CD14-positive monocyte (primary cell): ENCODE measurements around the gene MITF. TPM values are rescaled to one million over a fixed set of nuclear protein-coding genes. Genes with fewer than 3 reads are reported as not detected.
A peak's percentile ranks its signal among the peaks of the same experiment; 100 is the strongest.

Source experiments
- DNase-seq, 3 donors: peaks; one replicate each; pipeline ENCODE4 v3.0.0-alpha.2; 2011 to 2022
- H2AFZ ChIP-seq: 2 replicates; pipeline ENCODE4 v1.6.0; 2012; ENCODE audit warnings: mild to moderate bottlenecking, low read depth, low read length, inconsistent platforms; ENCODE audit not compliant: insufficient read depth, poor library complexity, severe bottlenecking
- H3K27ac ChIP-seq, 2 donors: 1 replicate in 1 of 2; 2 replicates in 1 of 2; pipeline ENCODE4 v1.5.1; 2012 to 2013; ENCODE audit warnings: low read length in 2 of 2, control low read depth in 1 of 2, inconsistent platforms in 1 of 2, low read depth in 1 of 2, mild to moderate bottlenecking in 1 of 2
- H3K27me3 ChIP-seq, 2 donors: one replicate each; pipeline versions ENCODE4 v1.6.0 to v1.6.1; 2011 to 2013; ENCODE audit warnings: low read length in 2 of 2; ENCODE audit not compliant: control insufficient read depth in 2 of 2, insufficient read depth in 2 of 2
- H3K36me3 ChIP-seq, 2 donors: replicated peaks in 1 of 2; 1 replicate in 1 of 2; 2 replicates in 1 of 2; pipeline versions ENCODE4 v1.5.1 to v1.6.1; 2012 to 2013; ENCODE audit warnings: low read length in 2 of 2, control low read depth in 1 of 2, inconsistent platforms in 1 of 2, mild to moderate bottlenecking in 1 of 2; ENCODE audit not compliant: insufficient read depth in 2 of 2, control insufficient read depth in 1 of 2
- H3K4me1 ChIP-seq, 2 donors: 1 replicate in 1 of 2; 2 replicates in 1 of 2; pipeline versions ENCODE4 v1.5.1 to v1.6.1; 2012 to 2013; ENCODE audit warnings: low read length in 2 of 2, control low read depth in 1 of 2, inconsistent platforms in 1 of 2, mild to moderate bottlenecking in 1 of 2, moderate library complexity in 1 of 2; ENCODE audit not compliant: insufficient read depth in 2 of 2, control insufficient read depth in 1 of 2
- H3K4me2 ChIP-seq: replicated peaks from 2 replicates; pipeline ENCODE3; 2012; ENCODE audit warnings: low read length, moderate library complexity, mild to moderate bottlenecking; ENCODE audit not compliant: poor library complexity, severe bottlenecking; ENCODE audit errors: extremely low read depth
- H3K4me3 ChIP-seq, 3 experiments: fragments of 200-600 bp in 1 of 3; sonication (generic) in 1 of 3; replicated peaks in 1 of 3; 1 replicate in 2 of 3; 2 replicates in 1 of 3; pipeline ENCODE4 v1.5.1; 2011 to 2013; ENCODE audit warnings: low read length in 3 of 3, mild to moderate bottlenecking in 3 of 3, control low read depth in 2 of 3, low read depth in 2 of 3, inconsistent platforms in 1 of 3, moderate library complexity in 1 of 3
- H3K79me2 ChIP-seq: 2 replicates; pipeline ENCODE4 v1.6.0; 2012; ENCODE audit warnings: mild to moderate bottlenecking, control low read depth, inconsistent platforms, low read length, moderate library complexity; ENCODE audit not compliant: insufficient read depth
- H3K9ac ChIP-seq: 2 replicates; pipeline ENCODE4 v1.6.0; 2017; ENCODE audit warnings: low read length, mild to moderate bottlenecking; ENCODE audit not compliant: insufficient read depth, poor library complexity, severe bottlenecking
- H3K9me3 ChIP-seq, 2 donors: replicated peaks in 1 of 2; 1 replicate in 1 of 2; 2 replicates in 1 of 2; pipeline versions ENCODE4 v1.5.1 to v1.6.1; 2012 to 2013; ENCODE audit warnings: low read length in 2 of 2, control low read depth in 1 of 2; ENCODE audit not compliant: control insufficient read depth in 1 of 2, insufficient read depth in 1 of 2
- H4K20me1 ChIP-seq: 2 replicates; pipeline ENCODE4 v1.6.0; 2012; ENCODE audit warnings: mild to moderate bottlenecking, low read length, control low read depth, moderate library complexity; ENCODE audit not compliant: insufficient read depth
- H3K27ac Mint-ChIP-seq, 7 donors: one replicate each; pipeline ENCODE4 v1.8.0; 2020; ENCODE audit warnings: mild to moderate bottlenecking in 7 of 7, mixed read lengths in 7 of 7, moderate library complexity in 6 of 7, inconsistent platforms in 2 of 7
- H3K27me3 Mint-ChIP-seq, 3 donors: one replicate each; pipeline ENCODE4 v1.8.0; 2021 to 2022; ENCODE audit warnings: low read depth in 3 of 3, mild to moderate bottlenecking in 3 of 3, mixed read lengths in 3 of 3, moderate library complexity in 3 of 3, inconsistent platforms in 1 of 3
- H3K36me3 Mint-ChIP-seq, 2 donors: one replicate each; pipeline ENCODE4 v1.8.0; 2020; ENCODE audit warnings: mixed read lengths in 2 of 2, inconsistent platforms in 1 of 2, mild to moderate bottlenecking in 1 of 2
- H3K4me1 Mint-ChIP-seq: one replicate; pipeline ENCODE4 v1.8.0; 2020; ENCODE audit warnings: mild to moderate bottlenecking, mixed read lengths
- H3K4me3 Mint-ChIP-seq, 2 donors: one replicate each; pipeline ENCODE4 v1.8.0; 2020; ENCODE audit warnings: mild to moderate bottlenecking in 2 of 2, mixed read lengths in 2 of 2, moderate library complexity in 1 of 2
- H3K9me3 Mint-ChIP-seq, 7 donors: one replicate each; pipeline ENCODE4 v1.8.0; 2020 to 2022; ENCODE audit warnings: mixed read lengths in 7 of 7, mild to moderate bottlenecking in 6 of 7, moderate library complexity in 6 of 7, inconsistent platforms in 2 of 7
- WGBS: methylation state at CpG from one replicate; pipeline ENCODE4 v1.1.5; 2013; ENCODE audit warnings: missing lambda C conversion rate; ENCODE audit not compliant: insufficient coverage; 5-methylcytosine and 5-hydroxymethylcytosine counted together
- intact Hi-C, 2 donors: fragments of 100-400 bp; cut with micrococcal nuclease; formaldehyde crosslinking; loops; one replicate each; pipeline versions ENCODE4 v1.15.0 to v1.15.1; 2023
- polyA plus RNA-seq, 3 donors: library from polyadenylated mRNA; depleted of rRNA in 1 of 3; unstranded in 2 of 3; stranded (reverse) in 1 of 3; fragments of 300-500 nt in 2 of 3; fragments of >200 nt in 1 of 3; fragmentation: Illumina TruSeq in 2 of 3; gene quantifications; 1 replicate in 2 of 3; 2 replicates in 1 of 3; pipeline ENCODE4 v1.2.3, GENCODE V29; 2012 to 2021
- TF ChIP-seq, protein P1 (sequence below): fragments of 200-600 bp; IDR thresholded peaks from one replicate; pipeline ENCODE4 v1.8.0; 2022; ENCODE audit warnings: antibody characterized with exemption, mild to moderate bottlenecking

MITF gene
- polyA plus RNA-seq, 3 donors = 7.0 to 15.1 (median 12.1) TPM

DNA sequence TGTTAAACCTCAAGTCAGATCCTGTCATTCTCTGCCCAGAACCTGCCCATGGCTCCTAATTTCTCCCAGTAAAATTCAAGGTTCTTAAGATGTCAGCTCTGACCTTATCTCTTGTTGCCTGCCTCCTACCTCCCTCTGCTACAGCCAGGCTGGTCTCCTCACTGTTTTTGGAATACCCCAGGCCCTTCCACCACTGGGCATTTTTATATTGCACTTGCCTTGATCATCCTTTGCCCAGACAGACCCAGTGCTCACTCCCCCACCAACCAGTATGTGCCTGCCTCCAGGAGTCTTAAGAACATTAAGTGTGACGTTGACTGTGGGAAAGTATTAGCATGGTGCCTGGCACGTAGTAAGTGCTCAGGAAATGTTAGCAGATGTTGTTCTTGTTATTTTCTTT lies 3.1 kb downstream of the MITF start:
- Histone ChIP-seq H3K4me3 (no peak overlapping the region), H3K79me2 (peaks cover 67% of the 10 kb centered on the region), H3K9ac (no peak overlapping the region), H3K36me3 (no peaks in the 10 kb centered on the region), H3K4me1 (peaks cover 45 to 58% of the 10 kb centered on the region in 2 donors), H3K4me2 (no peak overlapping the region), H3K27me3 (no peaks in the 10 kb centered on the region), H4K20me1 (peaks cover 10% of the 10 kb centered on the region), H3K27ac (no peak overlapping the region), H2AFZ (no peak overlapping the region), H3K9me3 (no peaks in the 10 kb centered on the region)
- Mint-ChIP-seq H3K4me1 (peaks cover 66% of the 10 kb centered on the region), H3K27me3 (peaks cover 0 to 2% (median 0%) of the 10 kb centered on the region in 3 donors), H3K9me3 (no peaks in the 10 kb centered on the region), H3K27ac (no peak overlapping the region), H3K4me3 (no peak overlapping the region), H3K36me3 (no peaks in the 10 kb centered on the region)
- WGBS = no CpG with 5 or more reads among the region's 2 CpGs
- DNase-seq = no peak
- intact Hi-C loops = loop anchor here in 1 of 2 donors (10.0 kb wide), 1 partner anchor 52 kb away; no protein-coding TSS in a partner anchor
- TF ChIP-seq, protein P1, sequence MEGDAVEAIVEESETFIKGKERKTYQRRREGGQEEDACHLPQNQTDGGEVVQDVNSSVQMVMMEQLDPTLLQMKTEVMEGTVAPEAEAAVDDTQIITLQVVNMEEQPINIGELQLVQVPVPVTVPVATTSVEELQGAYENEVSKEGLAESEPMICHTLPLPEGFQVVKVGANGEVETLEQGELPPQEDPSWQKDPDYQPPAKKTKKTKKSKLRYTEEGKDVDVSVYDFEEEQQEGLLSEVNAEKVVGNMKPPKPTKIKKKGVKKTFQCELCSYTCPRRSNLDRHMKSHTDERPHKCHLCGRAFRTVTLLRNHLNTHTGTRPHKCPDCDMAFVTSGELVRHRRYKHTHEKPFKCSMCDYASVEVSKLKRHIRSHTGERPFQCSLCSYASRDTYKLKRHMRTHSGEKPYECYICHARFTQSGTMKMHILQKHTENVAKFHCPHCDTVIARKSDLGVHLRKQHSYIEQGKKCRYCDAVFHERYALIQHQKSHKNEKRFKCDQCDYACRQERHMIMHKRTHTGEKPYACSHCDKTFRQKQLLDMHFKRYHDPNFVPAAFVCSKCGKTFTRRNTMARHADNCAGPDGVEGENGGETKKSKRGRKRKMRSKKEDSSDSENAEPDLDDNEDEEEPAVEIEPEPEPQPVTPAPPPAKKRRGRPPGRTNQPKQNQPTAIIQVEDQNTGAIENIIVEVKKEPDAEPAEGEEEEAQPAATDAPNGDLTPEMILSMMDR = no peak

DNA sequence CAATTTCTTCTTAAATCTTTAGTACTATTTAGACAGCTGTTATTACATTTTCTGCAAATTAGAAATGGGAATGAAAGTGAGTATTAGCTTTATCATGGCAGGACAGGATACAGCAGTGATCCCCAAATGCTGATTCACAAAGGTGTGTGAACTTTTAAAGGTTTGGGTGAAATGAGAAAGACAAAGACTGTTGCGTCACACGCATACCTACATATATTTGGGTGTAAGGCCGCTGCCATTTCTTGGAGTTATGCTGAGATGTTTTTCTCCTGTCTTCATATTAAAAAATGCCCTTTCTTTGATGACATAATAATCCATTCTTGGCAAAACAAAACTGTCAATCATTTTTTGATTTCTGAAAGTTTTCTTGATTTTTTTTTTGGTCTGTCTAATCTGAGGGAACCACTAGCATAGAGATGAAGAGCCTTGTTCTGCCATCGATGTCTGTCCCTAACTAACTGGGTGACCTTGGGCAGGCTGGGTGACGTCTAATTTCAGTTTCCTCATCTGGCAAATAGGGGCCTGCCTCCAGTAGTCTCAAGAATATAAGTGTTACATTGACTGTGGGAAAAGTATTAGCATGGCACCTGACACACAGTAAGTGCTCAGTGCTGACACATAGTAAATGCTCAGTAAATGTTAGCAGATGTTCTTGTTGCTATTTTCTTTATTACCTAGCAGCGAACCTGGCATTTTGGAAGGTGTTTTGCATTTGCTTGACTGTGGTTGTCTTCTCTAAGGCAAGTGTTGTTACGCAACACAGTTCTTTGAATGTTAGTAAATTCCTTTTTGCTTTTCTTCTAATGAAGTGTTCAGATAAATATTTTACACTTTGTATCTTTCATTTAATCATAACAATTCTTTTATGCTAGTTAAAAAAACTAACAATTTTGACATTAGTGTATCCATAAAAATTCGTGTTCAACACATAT lies 5.0 kb downstream of the MITF start:
- Histone ChIP-seq H3K9me3 (no peaks in the 10 kb centered on the region), H3K4me3 (no peak overlapping the region), H3K9ac (no peak overlapping the region), H4K20me1 (peaks cover 10% of the 10 kb centered on the region), H2AFZ (no peak overlapping the region), H3K27ac (peak overlapping the region in 1 of 2 donors; percentile 17), H3K4me2 (no peak overlapping the region), H3K36me3 (no peaks in the 10 kb centered on the region), H3K4me1 (peaks cover 57 to 61% of the 10 kb centered on the region in 2 donors), H3K79me2 (peaks cover 74% of the 10 kb centered on the region), H3K27me3 (no peaks in the 10 kb centered on the region)
- TF ChIP-seq, protein P1 = no peak
- Mint-ChIP-seq H3K36me3 (no peaks in the 10 kb centered on the region), H3K27me3 (peaks cover 0 to 2% (median 0%) of the 10 kb centered on the region in 3 donors), H3K4me1 (peaks cover 68% of the 10 kb centered on the region), H3K9me3 (no peaks in the 10 kb centered on the region), H3K4me3 (no peak overlapping the region), H3K27ac (peak overlapping the region in 6 of 7 donors; percentile 17 to 88 (median 66))
- intact Hi-C loops = loop anchor here in 1 of 2 donors (10.0 kb wide), 1 partner anchor 51 kb away; no protein-coding TSS in a partner anchor
- peak in 2 of 3 donors; percentile 16 to 24 for DNase-seq
- 38% methylated on average over 2 of the region's 8 CpGs for WGBS
